NCI-H524 treated with DMSO at 0.1 percent for 48 hours (cell line): ENCODE measurements around the gene TMEM87B.
"Not testable (repeated sequence)": the region's sequence is repeated elsewhere in the genome, so short reads cannot be mapped to it uniquely, and the experiment has no call there.

ENCODE experiments used
- DNase-seq: peaks from one replicate; lab custom pipeline; 2025; lab: John Stamatoyannopoulos, UW

The TMEM87B gene

DNA sequence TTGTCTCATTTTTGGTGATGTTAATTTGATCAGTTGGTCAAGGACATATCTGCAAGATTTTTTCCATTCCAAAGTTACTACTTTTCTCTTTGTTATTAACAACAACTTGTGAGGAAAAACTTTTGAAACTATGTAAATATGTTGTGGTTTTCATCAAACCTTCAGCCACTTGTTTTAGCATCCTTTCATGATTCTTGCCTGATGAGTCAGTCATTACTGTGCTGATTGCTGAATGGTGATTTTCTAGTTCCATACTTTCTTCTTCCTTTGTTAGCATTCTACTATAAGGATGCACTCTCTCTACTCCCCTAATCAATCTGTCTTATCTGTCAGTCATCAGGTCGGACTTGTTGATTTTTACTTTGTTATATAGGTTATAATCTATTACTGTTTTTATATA lies 10.9 kb downstream of the TMEM87B start:
- DNase-seq: no peak

DNA sequence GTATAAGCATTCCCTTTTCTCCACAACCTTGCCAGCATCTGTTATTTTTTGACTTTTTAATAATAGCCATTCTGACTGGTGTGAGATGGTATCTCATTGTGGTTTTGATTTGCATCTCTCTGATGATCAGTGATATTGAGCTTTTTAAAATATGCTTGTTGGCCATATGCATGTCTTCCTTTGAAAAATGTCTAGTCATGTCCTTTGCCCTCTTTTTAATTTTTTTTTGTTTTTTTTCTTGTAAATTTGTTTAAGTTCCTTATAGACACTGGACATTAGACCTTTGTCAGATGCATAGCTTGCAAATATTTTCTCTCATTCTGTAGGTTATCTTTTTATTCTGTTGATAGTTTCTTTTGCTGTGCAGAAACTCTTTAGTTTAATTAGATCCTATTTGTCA lies 14.7 kb downstream of the TMEM87B start:
- not testable (repeated sequence) for DNase-seq

DNA sequence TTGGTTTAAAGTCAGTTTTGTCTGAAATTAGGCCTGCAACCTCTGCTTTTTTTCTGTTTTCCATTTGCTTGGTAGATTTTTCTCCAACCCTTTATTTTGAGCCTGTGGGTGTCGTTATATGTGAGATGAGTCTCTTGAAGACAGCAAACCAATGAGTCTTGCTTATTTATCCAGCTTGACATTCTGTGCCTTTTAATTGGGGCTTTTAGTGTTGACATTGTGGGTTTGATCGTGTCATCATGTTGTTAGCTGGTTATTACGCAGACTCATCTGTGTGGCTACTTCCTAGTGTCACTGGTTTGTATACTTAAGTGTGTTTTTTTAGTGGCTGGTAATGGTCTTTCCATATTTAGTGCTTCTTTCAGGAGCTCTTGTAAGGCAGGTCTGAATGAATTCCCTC lies 18.8 kb downstream of the TMEM87B start:
- DNase-seq: no peak

DNA sequence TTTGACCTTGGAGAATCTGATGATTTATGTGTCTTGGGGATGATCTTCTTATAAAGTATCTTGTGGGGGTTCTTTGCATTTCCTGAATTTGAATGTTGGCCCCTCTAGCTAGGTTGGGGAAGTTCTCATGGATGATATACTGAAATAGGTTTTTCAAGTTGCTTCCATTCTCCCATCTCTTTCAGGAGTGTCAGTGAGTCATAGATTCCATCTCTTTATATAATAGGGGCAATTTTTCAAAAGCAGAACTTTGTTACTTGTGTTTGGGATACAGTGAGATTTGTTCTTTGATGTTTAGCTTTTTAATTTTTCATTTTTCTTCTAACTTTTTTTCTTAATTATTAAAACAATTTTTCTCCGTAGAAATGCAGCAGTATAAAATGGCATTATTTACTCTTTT lies 19.4 kb downstream of the TMEM87B start:
- no peak for DNase-seq

DNA sequence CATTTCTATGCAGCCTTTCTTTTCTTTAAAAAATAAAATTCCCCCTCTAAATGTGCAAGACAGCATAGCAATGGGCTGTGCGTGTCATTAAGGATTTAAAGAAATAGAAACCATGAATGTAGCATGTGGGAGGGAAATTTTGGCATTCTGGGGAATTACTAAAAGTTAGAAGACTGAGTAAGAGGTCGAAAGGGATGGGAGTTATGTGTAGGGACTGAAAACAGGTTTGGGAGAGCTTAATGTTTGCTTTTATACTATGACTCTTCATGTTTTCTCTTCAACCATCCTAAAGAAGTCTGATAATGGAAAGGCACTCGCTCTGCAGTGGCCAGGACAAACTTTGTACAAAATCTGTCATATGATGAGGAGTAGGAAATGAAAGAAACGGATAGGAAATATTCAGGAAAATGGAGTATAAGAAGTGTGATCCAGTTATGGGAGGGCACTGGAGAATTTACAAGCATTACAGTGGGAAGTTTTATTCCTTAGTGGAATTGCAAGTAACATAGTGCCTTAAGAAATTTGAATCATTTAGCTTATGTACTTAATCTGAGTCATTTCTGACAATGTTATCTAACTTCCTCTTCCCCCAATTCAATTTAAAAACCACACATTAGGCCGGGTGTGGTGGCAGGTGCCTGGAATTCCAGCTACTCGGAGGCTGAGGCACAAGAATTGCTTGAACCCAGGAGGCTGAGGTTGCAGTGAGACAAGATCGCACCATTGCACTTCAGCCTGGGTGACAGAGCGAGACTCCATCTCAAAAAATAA lies 20.6 kb downstream of the TMEM87B start:
- no peak for DNase-seq

DNA sequence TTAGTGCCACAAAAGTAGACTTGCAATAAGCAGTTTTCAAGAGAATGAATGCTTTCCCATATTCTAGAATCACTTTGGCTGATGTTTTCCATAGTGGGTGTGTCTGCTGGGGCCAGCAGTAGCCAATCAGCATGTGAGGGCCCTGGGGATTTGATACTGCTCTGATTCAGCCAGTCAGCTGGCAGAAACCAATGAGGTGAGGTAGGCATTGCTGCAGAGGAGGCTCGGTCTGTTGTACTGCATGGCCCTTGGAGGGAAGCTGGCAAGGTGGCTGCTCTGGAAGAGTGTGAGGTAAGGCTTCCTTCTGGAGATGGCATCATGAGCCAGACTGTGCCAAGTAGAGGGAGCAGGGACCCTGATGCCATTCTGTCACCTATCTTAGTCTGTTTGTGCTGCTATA lies 22.7 kb downstream of the TMEM87B start:
- DNase-seq: no peak

DNA sequence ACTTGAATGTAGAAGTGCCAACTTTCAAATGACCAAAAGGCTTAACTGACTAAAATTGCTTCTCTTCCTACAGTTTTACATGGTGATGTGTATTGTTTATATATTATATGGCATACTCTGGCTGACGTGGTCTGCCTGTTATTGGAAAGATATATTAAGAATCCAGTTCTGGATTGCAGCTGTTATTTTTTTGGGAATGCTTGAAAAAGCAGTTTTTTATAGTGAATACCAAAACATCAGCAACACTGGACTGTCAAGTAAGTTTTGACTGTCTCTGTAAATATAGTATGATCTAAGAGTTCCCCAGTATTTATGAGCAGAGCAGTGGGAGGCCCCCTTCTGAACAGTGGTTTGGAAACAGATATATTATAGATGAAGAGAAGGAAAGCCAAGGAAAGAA lies 26.2 kb downstream of the TMEM87B start:
- no peak for DNase-seq

DNA sequence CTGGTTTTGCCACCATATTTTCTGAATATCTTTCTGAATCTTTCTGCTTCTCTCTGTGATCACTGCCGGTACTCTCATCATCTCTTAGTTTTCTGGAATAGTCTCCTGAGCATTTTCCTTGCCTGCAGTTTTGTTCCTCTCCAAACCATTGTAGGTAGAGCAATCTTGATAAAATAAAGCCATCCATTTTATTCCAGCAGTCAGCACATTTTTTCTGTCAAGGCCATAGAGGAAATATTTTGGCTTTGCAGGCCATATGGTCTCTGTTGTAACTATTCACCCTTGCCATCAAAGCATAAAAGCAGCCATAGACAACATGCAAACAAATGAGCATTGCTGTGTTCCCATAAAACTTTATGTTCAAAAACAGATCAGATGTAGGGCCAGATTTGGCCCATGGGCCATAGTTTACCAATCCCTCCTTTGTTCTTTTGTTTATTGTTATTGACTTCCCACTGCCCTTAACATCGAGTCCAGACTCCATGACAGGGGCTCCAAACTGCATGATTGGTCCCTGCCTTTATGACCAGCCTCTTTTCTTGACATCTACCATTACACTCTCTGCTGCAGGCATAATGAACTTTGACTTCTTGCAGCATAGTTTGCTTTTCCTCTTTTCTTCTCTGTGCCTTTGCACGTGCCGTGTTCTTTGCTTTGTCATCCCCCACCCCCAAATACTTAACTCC lies 29.8 kb downstream of the TMEM87B start:
- no peak for DNase-seq

DNA sequence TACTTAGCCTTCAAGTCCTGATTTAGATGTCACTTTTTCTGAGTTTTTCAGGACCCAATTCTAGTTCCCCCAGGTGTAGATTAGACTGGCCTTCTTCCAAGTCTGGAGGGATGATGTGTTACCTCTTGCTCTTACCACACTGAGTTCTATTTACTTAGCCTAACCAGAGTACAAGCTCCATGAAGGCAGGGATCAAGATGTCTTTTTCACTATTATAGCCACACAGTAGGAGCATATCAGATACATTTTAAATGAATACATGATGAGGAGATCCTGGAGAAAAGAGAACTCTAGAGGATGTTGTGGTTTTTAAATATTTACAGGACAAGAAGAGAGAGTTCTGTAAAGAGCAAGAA lies 30.3 kb downstream of the TMEM87B start:
- no peak for DNase-seq

DNA sequence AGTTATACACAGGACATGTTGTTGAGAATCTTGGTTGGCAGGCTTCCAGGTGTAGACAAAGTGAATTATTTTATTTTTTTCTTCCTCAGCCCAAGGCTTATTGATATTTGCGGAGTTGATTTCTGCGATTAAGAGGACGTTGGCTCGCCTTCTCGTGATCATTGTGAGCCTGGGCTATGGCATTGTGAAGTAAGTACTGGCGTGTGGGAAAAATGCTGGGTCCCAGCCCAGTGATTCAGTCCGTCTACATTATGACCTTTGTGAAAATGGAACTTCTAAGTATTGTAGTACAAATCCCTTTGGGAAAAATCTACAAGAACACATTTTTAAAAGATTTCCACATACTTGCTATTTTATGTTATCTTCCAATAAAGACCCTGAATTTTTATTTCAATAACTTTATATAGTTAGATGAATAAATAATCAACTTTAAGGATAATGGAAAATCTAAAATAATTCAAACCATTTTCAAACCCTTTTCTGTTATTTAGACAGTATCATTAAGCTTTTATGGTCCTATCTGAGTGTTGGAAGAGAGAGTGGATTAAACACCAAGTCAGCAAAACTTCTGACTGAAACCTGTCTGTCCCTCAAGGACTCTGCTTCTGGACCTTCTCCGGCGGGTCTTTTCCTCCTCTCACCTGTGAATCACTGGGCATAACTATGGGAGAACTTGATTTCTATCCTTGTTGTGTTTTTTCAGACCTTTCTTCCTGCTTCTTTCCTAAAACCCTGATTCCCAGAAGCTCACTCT lies 31.0 kb downstream of the TMEM87B start:
- no peak for DNase-seq

DNA sequence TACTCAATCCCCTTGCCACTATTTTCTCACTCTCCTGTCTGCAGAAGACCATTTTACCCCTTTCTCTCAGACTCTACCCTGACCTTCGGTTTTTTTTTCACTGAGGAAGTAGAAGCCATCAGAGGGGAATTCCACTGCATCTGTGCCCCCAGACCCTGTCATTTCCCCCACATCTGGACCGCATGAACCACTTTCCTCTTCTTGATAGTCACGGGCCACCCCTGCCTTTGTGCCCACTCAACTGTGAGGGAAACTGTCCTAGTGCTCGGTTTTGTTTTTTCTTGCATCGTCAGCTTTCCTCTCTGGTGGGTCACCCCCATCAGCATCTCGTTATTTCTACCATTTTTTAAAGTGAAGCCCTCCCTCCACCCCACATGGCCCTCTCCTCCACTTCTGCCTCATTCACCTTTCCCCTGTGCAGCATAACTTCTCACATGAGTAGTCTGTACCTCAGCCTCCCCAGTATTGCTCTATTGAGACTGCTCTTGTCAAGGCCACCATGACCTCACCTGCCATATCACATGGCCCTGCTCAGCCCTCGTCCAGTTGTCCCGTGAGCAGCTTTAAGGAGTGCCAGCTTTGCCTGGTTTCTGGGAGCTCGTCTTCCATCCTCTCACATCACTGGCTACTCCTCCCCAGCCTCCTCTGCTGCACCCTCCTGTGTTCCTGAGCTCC lies 32.4 kb downstream of the TMEM87B start:
- no peak for DNase-seq

DNA sequence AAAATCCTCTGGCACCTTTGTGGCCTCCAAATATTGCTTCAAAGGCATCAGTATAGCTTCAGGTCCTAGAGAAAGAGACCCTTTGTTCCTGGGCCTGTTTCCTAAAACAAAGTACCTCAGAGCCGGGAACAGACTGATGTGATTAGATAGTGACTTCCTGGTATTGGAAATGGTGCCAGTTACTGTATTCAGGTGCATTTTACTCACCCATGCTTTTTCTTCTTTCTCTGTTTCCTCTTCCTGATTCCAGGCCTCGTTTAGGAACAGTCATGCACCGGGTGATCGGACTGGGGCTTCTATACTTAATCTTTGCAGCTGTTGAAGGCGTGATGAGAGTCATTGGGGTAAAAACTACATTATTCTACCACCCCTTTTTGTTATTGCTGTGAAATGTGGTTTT lies 34.3 kb downstream of the TMEM87B start:
- no peak for DNase-seq

DNA sequence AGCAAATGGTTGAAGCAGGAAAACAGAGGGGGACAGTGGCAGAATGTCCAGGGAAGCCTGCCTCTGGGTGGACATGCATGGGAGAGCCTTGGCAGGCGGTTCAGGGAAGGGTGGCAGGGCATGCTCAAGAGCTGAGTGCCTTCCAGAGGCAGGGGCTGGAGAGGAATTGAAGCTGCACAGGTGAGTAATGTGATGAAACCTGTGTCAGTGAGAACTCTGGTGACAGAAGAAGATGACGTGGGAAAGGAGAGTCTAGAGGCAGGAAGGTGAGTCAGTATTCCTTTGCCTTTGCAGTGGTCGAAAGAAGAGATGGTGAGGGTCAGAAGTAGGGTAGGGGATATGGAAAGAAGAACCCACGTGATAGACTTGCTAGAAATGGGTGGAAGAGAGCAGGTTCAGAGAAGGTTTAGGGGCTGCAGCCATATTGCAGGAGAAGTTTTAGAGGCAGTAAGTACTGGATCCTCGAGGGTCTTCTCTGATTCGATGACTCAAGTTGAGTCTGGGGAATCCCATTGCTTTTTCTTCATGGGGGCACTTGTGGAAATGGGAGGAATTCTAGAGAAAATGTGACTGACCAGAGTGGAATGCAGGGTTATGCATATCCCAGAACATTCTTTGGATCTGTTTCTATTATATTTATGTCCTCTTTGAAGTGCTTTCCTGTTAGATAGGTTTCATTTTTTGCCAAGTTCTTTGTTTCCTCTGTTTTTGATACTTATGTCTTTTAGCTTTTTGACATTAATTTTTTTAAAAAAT lies 37.4 kb downstream of the TMEM87B start:
- no peak for DNase-seq

DNA sequence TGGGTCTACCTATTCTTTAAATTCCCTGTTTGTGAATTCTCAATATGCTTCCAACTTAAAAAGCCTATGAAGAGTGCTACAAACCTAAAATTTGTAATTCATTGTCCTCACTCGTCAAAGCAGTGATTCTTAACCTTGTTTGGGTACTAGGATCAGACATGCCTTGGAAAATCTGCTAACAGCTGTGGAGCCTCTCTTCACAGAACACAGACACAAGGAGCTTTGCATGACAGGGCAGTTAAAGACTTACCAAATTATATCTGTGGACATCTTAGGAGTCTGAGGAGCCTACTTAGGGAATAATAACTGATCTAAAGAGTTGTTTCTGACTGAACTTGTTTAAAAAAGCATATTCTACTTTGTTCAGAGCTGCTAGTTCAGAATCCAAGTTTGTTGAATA lies 38.1 kb downstream of the TMEM87B start:
- no peak for DNase-seq

DNA sequence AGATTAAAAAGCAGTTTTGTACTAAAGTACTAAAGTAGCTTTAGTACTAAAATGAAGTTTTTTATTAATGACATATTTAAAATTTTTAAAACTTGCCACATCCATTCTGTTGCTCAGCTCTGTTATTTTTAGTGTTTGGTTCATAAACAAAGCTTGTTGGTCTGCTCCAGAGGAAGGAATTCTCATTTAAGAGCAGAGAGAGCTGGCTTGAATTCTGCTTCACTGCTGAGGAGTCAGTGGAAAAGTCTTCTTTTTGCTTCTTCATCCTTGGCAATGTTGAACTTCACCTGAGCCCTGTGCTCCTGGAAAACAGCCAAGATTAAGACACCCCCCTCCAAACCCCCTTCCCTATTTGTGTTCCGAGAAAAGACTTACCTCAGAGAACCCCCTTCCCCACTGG lies 40.6 kb downstream of the TMEM87B start:
- no peak for DNase-seq

DNA sequence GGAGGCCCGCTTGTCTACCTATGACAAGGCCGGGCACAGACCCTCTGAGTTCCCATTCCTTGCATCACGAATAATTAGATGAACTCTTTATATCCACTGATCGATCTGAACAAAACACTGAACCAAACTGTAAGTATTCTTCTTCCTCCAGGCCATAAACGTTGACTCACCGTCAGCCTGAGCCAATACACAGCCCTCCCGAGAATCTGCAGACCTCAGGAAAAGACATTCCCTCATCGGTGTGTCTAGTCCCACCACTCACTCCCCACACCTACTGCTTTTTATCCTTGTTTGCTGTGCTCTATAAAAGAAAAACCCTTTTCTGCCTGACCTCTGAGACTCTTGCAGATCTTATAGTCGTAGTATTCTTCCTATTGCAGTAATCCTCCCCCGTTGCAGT lies 41.0 kb downstream of the TMEM87B start:
- DNase-seq: no peak

DNA sequence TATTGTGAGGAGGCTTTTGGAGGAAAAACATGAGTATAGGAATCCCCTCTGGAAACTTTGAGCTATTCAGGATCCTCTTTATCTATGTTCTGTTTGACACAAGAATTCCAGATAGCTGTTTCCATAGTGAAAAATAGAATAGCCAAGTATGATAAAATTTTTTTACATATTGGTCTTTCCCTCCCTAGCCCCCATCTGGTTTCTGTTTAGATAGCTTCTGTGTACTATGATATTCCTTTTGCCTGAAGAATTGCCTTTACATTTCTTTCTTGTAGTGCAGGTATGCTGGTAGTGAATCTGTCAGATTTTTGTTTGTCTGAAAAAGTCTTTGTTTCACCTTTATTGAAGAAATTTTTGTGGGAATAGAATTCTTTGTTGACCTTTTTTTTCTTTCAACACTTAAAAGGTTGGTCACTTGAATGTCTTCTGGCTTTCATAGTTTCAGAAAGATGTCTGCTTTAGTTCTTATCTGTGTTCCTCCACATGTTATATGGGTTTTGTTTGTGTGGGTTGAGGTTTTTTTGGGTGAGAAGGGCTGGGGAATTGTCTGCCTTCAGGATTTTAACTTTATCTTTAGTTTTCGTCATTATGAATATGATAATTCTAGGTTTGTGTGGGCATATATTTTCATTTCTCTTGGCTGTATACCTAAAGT lies 53.2 kb downstream of the TMEM87B start:
- DNase-seq: no peak

DNA sequence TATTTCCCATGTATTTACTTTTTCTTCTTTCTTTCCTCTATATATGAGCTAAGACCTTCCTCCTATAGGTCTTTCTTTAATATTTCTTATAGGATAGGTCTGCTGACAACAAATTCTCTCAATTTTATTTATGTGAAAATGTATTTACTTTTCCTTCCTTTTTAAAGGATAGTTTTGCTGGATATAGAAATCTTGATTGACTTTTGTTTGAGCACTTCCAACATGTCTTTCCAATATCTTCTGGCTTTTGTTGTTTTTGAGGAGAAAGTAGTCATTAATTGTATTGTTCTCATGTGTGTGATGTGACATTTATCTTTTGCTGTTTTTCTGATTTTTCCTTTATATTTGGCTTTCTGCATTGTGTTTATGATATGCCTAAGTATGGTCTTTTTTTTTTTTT lies 54.2 kb downstream of the TMEM87B start:
- no peak for DNase-seq

DNA sequence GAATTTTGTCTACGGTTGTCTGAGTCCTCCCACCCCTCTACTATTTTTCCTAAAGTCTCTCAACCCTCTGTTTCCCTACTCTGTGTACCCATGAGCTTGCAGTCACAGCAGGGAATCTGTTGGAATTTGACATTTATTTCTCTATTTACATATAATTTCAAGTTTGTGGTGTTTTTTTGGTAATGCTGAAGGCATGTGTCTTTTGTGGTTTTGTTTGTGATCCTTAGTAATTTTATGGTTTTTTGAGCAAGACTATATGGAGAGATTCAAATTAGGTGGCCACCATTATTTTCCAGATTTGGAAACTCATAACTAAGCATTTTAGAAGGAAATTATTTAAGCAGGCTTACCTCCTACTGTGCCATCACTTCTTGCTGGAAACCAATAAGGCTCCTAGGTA lies 55.9 kb downstream of the TMEM87B start:
- no peak for DNase-seq

DNA sequence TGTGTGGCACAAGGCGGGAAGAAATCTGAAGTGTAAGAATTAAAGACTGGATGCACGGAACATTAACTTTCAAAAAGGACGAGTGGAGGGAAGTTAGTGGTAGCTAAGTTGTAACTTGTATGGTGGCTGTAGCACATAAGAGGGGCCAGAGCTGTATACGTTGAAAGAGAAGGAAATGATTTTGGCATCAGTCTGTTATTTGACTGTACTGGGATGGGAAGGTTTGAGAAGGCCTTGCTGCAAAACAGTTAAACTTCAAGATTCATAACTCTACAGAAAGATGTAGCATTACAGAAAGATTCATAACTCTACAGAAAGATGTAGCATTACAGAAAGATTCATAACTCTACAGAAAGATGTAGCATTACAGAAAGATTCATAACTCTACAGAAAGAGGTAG lies 58.3 kb downstream of the TMEM87B start:
- not testable (repeated sequence) for DNase-seq

DNA sequence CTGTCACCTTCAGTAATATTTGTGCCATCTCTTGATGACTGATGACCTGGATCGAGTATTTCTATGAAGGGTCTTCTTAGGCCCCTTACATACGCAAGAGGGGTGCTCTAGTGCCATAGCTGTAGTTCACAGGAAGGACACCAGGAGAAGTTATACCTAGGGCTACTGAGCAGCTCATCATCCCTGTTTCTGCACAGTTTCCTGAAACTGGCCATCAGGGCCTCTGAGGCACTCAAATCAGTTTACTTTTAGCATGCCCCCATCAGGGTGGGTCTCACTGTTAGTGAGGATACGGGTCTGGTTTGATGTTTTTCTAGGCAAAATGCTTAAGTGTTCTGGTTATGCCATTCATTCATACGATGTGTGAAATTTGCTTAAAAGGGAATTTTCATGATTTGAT lies 63.1 kb downstream of the TMEM87B start:
- DNase-seq: no peak
